ENCODE measurements around the gene SRSF12. TPM values are rescaled to one million over a fixed set of nuclear protein-coding genes. Genes with fewer than 3 reads are reported as not detected.

The SRSF12 gene
- total RNA-seq, 4 donors from 2014 or later = not detected

DNA sequence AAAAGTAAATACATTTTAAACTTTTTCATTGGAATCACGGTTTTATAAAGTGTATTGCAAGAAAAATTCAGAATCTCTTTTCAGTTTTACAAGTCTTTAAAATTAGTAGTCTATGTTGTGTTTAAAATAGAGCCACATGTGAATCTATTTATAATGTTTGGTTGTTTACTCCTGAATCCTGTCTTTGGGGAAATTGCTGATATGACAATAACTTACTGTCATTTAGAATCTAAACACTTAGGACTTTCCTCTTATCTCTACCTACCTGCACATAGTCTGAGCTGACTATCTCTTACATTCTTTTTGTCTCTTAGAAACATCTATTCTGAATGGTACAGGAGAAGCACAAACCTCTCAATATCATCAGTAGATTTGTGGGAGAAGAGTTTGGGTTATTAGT, 4.1 kb upstream of the SRSF12 start:
- Histone ChIP-seq H3K9me3 (no peaks in the 10 kb centered on the region), H3K27ac (no peak overlapping the region), H3K4me3 (no peak overlapping the region), H3K4me1 (peaks cover 0 to 8% (median 4%) of the 10 kb centered on the region in 4 donors), H3K36me3 (no peaks in the 10 kb centered on the region), H3K27me3 (no peaks in the 10 kb centered on the region)
- TF ChIP-seq POLR2A (IDR thresholded peaks at IDR 0.05) (no peak), CTCF (IDR thresholded peaks at IDR 0.05) (no peak)
- no peak for DNase-seq

DNA sequence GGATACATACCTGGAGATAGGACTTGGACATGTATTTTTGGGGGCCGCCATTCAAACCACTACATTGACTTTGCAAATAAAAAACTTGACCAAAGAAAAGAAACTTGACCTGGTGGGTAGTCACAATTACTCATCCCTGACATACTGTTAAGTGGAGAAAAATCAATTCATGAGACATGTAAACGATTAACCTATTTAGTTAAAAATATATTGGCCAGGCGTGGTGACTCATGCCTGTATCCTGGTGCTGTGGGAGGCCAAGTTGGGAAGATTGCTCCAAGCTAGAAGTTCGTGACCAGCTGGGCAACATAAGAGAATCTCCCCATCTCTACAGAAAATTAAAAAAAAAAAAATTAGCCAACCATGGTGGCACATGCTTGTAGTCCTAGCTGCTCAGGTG, 2.5 kb upstream of the SRSF12 start:
- DNase-seq = no peak

DNA sequence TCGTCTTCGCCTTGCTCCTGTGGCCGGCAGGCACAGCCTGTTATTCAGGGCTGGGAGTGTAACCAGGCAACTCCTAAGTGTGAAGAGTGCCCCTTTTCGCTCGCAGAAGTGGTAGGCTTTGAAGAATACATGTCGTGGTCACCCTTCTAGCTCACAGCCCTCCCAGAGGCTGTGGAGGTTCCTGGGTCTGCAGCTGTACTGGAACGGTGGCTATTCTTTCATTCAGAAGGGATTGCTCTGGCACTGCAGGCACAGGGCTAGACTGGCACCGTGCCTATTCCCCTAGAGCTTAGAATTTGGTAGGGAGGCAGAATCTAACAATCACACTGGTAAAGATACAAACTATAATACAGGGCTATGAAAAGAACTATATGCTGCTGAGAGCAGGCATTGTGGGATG, 1.1 kb upstream of the SRSF12 start:
- no peak for DNase-seq
- TF ChIP-seq POLR2A (IDR thresholded peaks at IDR 0.05) (no peak), CTCF (IDR thresholded peaks at IDR 0.05) (no peak)
- H3K4me1 ChIP-seq = peaks cover 0 to 8% (median 6%) of the 10 kb centered on the region in 4 donors
- H3K27me3 ChIP-seq = no peaks in the 10 kb centered on the region
- H3K9me3 ChIP-seq = no peaks in the 10 kb centered on the region
- H3K27ac ChIP-seq = no peak overlapping the region
- H3K4me3 ChIP-seq = no peak overlapping the region
- no peaks in the 10 kb centered on the region for H3K36me3 ChIP-seq

More for the DNA sequence above, 2.5 kb upstream of the SRSF12 start:
- Histone ChIP-seq H3K4me3 (no peak overlapping the region), H3K27ac (no peak overlapping the region), H3K9me3 (no peaks in the 10 kb centered on the region), H3K4me1 (peaks cover 0 to 8% (median 6%) of the 10 kb centered on the region in 4 donors), H3K36me3 (no peaks in the 10 kb centered on the region), H3K27me3 (no peaks in the 10 kb centered on the region)
- TF ChIP-seq POLR2A (IDR thresholded peaks at IDR 0.05) (no peak), CTCF (IDR thresholded peaks at IDR 0.05) (no peak)

DNA sequence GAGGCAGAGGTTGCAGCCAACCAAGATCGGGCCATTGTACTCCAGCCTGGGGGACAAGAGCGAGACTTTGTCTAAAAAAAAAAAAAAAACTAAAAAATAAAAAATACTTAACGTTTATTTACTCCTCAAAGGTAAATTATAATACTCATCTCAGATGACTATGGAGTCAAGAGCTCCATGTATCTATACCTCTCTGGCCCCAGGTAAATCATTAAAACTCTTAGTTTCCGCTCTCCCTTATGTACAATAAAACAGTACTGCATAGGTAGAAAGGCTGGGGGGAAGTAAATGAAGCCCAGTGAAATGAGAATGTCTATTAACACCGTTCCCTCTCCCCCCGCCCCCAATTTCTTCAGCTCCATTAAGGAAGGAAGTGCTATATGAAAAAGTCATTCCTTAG, 1.2 kb downstream of the SRSF12 start:
- no peak for TF ChIP-seq POLR2A (IDR thresholded peaks at IDR 0.05)
- no peak for TF ChIP-seq CTCF (IDR thresholded peaks at IDR 0.05)
- Histone ChIP-seq H3K4me3 (peak overlapping the region in 3 of 4 donors; percentile 61 to 81 (median 74)), H3K9me3 (no peaks in the 10 kb centered on the region), H3K4me1 (peaks cover 0 to 8% (median 6%) of the 10 kb centered on the region in 4 donors), H3K27ac (no peak overlapping the region), H3K27me3 (no peaks in the 10 kb centered on the region), H3K36me3 (no peaks in the 10 kb centered on the region)
- DNase-seq = no peak

- DNase-seq = no peak
- Histone ChIP-seq H3K27ac (no peak overlapping the region), H3K27me3 (no peaks in the 10 kb centered on the region), H3K4me3 (no peak overlapping the region), H3K4me1 (peaks cover 0 to 2% (median under 1%) of the 10 kb centered on the region in 4 donors), H3K9me3 (no peaks in the 10 kb centered on the region), H3K36me3 (no peaks in the 10 kb centered on the region)
- TF ChIP-seq CTCF (IDR thresholded peaks at IDR 0.05) = no peak
- no peak for TF ChIP-seq POLR2A (IDR thresholded peaks at IDR 0.05)
Measured at GRCh38 chr6:89111933-89112332, 5.9 kb downstream of the SRSF12 start.

- Histone ChIP-seq H3K27me3 (no peaks in the 10 kb centered on the region), H3K27ac (no peak overlapping the region), H3K9me3 (no peaks in the 10 kb centered on the region), H3K36me3 (no peaks in the 10 kb centered on the region), H3K4me1 (no peaks in the 10 kb centered on the region), H3K4me3 (no peak overlapping the region)
- DNase-seq = no peak
- TF ChIP-seq CTCF (IDR thresholded peaks at IDR 0.05) (no peak), POLR2A (IDR thresholded peaks at IDR 0.05) (no peak)
Measured at GRCh38 chr6:89110284-89110683, 7.6 kb downstream of the SRSF12 start.

All from Peyer's patch (tissue), 4 donors.